Pancreas (tissue), 10 donors: ENCODE results near the gene CHSY3. TPM values are rescaled to one million over a fixed set of nuclear protein-coding genes. Genes with fewer than 3 reads are reported as not detected.

Experiments
- ATAC-seq, 4 donors: fragments of 200-7000 bp; cut with Tn5 transposase; one replicate each; pipeline versions ENCODE4 v1.8.0 to v1.9.1; 2020; ENCODE audit warnings: mild to moderate bottlenecking in 4 of 4, moderate library complexity in 4 of 4
- DNase-seq, 6 donors: peaks; one replicate each; pipeline ENCODE4 v3.0.0-alpha.2; 2020
- FAIRE-seq: peaks from 2 replicates; lab custom pipeline; 2012; peaks lifted over from hg19 to GRCh38; lab: Jason Lieb, UNC
- H3K27ac ChIP-seq, 4 donors: fragments of 200-600 bp; sonication (generic); 1 replicate in 3 of 4; 2 replicates in 1 of 4; pipeline versions ENCODE4 v1.5.0 to v1.8.0; 2020
- H3K27me3 ChIP-seq, 4 donors: fragments of 200-600 bp; one replicate each; pipeline ENCODE4 v1.8.0; 2021
- H3K36me3 ChIP-seq, 3 donors: fragments of 200-600 bp; sonication (generic) in 1 of 3; one replicate each; pipeline versions ENCODE4 v1.5.0 to v1.8.0; 2020 to 2021
- H3K4me1 ChIP-seq, 3 donors: fragments of 200-600 bp; one replicate each; pipeline ENCODE4 v1.8.0; 2021
- H3K4me3 ChIP-seq, 4 donors: fragments of 200-600 bp; sonication (generic) in 2 of 4; one replicate each; pipeline versions ENCODE4 v1.5.0 to v1.8.0; 2020 to 2021
- H3K9me3 ChIP-seq, 4 donors: fragments of 200-600 bp; one replicate each; pipeline ENCODE4 v1.8.0; 2021
- CTCF ChIP-seq, 4 donors: fragments of 200-600 bp; sonication (generic) in 3 of 4; IDR thresholded peaks; one replicate each; pipeline versions ENCODE4 v1.5.0 to v1.8.0; 2021; ENCODE audit warnings: antibody characterized with exemption in 4 of 4
- WGBS, 2 donors: extraction: QIAGEN DNeasy Blood & Tissue Kit; methylation state at CpG; one replicate each; pipeline ENCODE4 v1.1.7; 2013; 5-methylcytosine and 5-hydroxymethylcytosine counted together
- intact Hi-C, 3 donors: fragments of 100-400 bp; cut with DNase I; formaldehyde crosslinking; loops; one replicate each; pipeline versions ENCODE4 v1.11.1 to v1.14.2; 2022
- polyA plus RNA-seq, 2 donors: library from polyadenylated mRNA; stranded (reverse); fragments of 200-250 nt; gene quantifications; one replicate each; pipeline ENCODE4 v1.2.3, GENCODE V29; 2013
- total RNA-seq, 6 donors: library from RNA; stranded (reverse); fragmentation: NEBNext Ultra II Directional in 4 of 6; extraction: Animal tissue kit (Norgen Biotek cat#: 25700) in 4 of 6; gene quantifications; one replicate each; pipeline versions ENCODE4 v1.2.1 to v1.2.4, GENCODE V29; 2021 to 2023
- donor health status: healthy with polysubstance abuse.
- donor health status: DM: no; HTN: no; CAD: no; lungs with moderate emphysema.
- donor health status: DM: no; HTN: no; CAD: no.
- donor health status: control.
- donor health status: control.
- donor health status: Bipolar disorder and iron deficiency.
- donor health status: DM: yes; HTN: yes; CAD: no.
- donor health status: DM: no; HTN: no; CAD: no.
- donor health status: DM: no; HTN: no; CAD: no.
- donor health status: DM: yes; HTN: yes; CAD: no.

The CHSY3 gene
- total and polyA plus RNA-seq, 8 donors: 0.07 to 1.2 (median 0.16) TPM

DNA sequence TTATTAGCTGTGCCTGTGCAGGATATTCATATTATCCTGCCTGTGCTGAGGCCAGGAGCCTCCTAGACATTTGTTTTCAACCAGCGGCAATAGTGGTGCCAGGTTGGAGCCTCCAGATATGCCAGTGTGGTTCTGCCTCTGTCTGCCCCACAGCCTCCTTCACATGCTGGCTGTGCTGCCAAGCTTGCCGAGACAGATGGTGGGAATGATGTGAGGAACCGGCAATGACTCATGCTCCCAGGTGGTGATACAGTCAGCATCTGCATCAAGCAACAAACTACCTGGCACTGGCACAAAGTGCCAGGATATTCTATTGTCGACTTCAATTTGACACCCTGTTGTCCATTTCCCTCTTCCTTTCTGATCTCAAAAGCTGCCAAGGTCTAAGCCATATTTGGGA lies 285.7 kb downstream of the CHSY3 start:
- FAIRE-seq (no peak), DNase-seq (no peak), ATAC-seq (no peak)
- WGBS, 2 donors: 84 to 85% methylated on average over 4 of the region's 4 CpGs
- no peak for TF ChIP-seq CTCF (IDR thresholded peaks at IDR 0.05)
- no peaks in the 10 kb centered on the region for H3K4me1 ChIP-seq
- no peaks in the 10 kb centered on the region for H3K27me3 ChIP-seq
- no peak overlapping the region for H3K4me3 ChIP-seq
- no peaks in the 10 kb centered on the region for H3K36me3 ChIP-seq
- H3K27ac ChIP-seq: no peak overlapping the region
- H3K9me3 ChIP-seq: no peaks in the 10 kb centered on the region
- intact Hi-C loops: no loop called here

- TF ChIP-seq CTCF (IDR thresholded peaks at IDR 0.05): no peak
- Histone ChIP-seq H3K4me1 (no peaks in the 10 kb centered on the region), H3K36me3 (no peaks in the 10 kb centered on the region), H3K27me3 (no peaks in the 10 kb centered on the region), H3K9me3 (no peaks in the 10 kb centered on the region), H3K27ac (no peak overlapping the region), H3K4me3 (no peak overlapping the region)
- DNase-seq: no peak
- intact Hi-C loops: no loop called here
- no peak for FAIRE-seq
- WGBS, 2 donors: 50 to 63% methylated on average over 3 of the region's 3 CpGs
- ATAC-seq: no peak
These were observed 294.7 kb downstream of the CHSY3 start for GRCh38 chr5:130198927-130199326.

GRCh38 chr5:130206686-130207085 lies 302.4 kb downstream of the CHSY3 start:
- no peak for ATAC-seq
- no peak for DNase-seq
- no peaks in the 10 kb centered on the region for H3K36me3 ChIP-seq
- no peaks in the 10 kb centered on the region for H3K4me1 ChIP-seq
- FAIRE-seq: no peak
- no peaks in the 10 kb centered on the region for H3K27me3 ChIP-seq
- no peak overlapping the region for H3K27ac ChIP-seq
- no peak overlapping the region for H3K4me3 ChIP-seq
- intact Hi-C loops: no loop called here
- TF ChIP-seq CTCF (IDR thresholded peaks at IDR 0.05): no peak
- no peaks in the 10 kb centered on the region for H3K9me3 ChIP-seq
- WGBS, 2 donors: 46 to 51% methylated on average over 2 of the region's 2 CpGs

- Histone ChIP-seq H3K4me3 (no peak overlapping the region), H3K36me3 (no peaks in the 10 kb centered on the region), H3K9me3 (no peaks in the 10 kb centered on the region), H3K27me3 (no peaks in the 10 kb centered on the region), H3K4me1 (no peaks in the 10 kb centered on the region), H3K27ac (no peak overlapping the region)
- FAIRE-seq (no peak), ATAC-seq (no peak), DNase-seq (no peak)
- WGBS, 2 donors: 71 to 76% methylated on average over 3 of the region's 3 CpGs
- intact Hi-C loops: no loop called here
- TF ChIP-seq CTCF (IDR thresholded peaks at IDR 0.05): no peak
These were observed 309.3 kb downstream of the CHSY3 start for GRCh38 chr5:130213607-130214006.

GRCh38 chr5:130216286-130216685 lies 312.0 kb downstream of the CHSY3 start:
- no peaks in the 10 kb centered on the region for H3K27me3 ChIP-seq
- H3K9me3 ChIP-seq: no peaks in the 10 kb centered on the region
- H3K27ac ChIP-seq: no peak overlapping the region
- TF ChIP-seq CTCF (IDR thresholded peaks at IDR 0.05): no peak
- no peak overlapping the region for H3K4me3 ChIP-seq
- FAIRE-seq (no peak), DNase-seq (no peak), ATAC-seq (no peak)
- no peaks in the 10 kb centered on the region for H3K36me3 ChIP-seq
- 47 to 50% methylated on average over 2 of the region's 2 CpGs for WGBS, 2 donors
- no peaks in the 10 kb centered on the region for H3K4me1 ChIP-seq
- intact Hi-C loops: no loop called here
